ENCODE measurements around the gene ADCK1. TPM values are rescaled to one million over a fixed set of nuclear protein-coding genes. Genes with fewer than 3 reads are reported as not detected.

The ADCK1 gene
- total RNA-seq, 1 donor from 2014 or later: 10.3 TPM

GRCh38 chr14:77822307-77822706, 22.4 kb downstream of the ADCK1 start:
- Histone ChIP-seq H3K27me3 (ENCODE audit: low read depth) (no peaks in the 10 kb centered on the region), H3K4me1 (peaks cover 9% of the 10 kb centered on the region), H3K36me3 (peaks cover 44% of the 10 kb centered on the region), H3K4me3 (no peak overlapping the region), H3K27ac (replicated peaks) (no peak overlapping the region), H3K9me3 (replicated peaks) (no peaks in the 10 kb centered on the region)
- intact Hi-C loops (cut with micrococcal nuclease): no loop called here
- no peak for TF ChIP-seq CTCF (IDR thresholded peaks at IDR 0.05; ENCODE audit: borderline replicate concordance)
- DNase-seq: no peak

DNA sequence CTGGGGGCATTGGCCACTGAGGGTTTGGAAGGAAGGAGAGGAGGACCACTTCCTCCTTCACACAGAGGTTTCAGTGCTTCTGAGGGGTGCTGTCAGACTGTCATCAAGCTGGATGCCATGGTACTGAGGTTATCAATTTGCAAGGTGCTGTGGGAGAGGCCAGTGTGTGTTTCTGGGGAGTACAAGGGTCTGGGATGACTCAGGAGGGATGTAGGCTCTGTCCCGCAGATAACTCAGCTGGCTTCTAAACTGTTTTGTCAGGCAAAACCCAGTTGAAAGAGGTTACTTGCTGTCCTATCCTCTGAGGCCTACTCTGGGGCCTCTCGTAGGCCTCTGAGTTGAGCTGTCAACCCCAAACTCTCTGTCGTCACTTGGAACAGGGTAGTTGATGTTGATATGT, 22.8 kb downstream of the ADCK1 start:
- Histone ChIP-seq H3K9me3 (replicated peaks) (no peaks in the 10 kb centered on the region), H3K36me3 (peaks cover 44% of the 10 kb centered on the region), H3K27ac (replicated peaks) (no peak overlapping the region), H3K4me1 (peaks cover 9% of the 10 kb centered on the region), H3K4me3 (no peak overlapping the region), H3K27me3 (ENCODE audit: low read depth) (no peaks in the 10 kb centered on the region)
- intact Hi-C loops (cut with micrococcal nuclease): no loop called here
- no peak for DNase-seq
- TF ChIP-seq CTCF (IDR thresholded peaks at IDR 0.05; ENCODE audit: borderline replicate concordance): no peak

GRCh38 chr14:77823378-77823777, 23.5 kb downstream of the ADCK1 start:
- H3K36me3 ChIP-seq: peaks cover 46% of the 10 kb centered on the region
- TF ChIP-seq CTCF (IDR thresholded peaks at IDR 0.05; ENCODE audit: borderline replicate concordance): no peak
- H3K4me3 ChIP-seq: no peak overlapping the region
- peaks cover 9% of the 10 kb centered on the region for H3K4me1 ChIP-seq
- DNase-seq: no peak
- no peaks in the 10 kb centered on the region for H3K27me3 ChIP-seq (ENCODE audit: low read depth)
- no peaks in the 10 kb centered on the region for H3K9me3 ChIP-seq (replicated peaks)
- H3K27ac ChIP-seq (replicated peaks): no peak overlapping the region
- intact Hi-C loops (cut with micrococcal nuclease): no loop called here

GRCh38 chr14:77825895-77826519, 26.1 kb downstream of the ADCK1 start:
- Histone ChIP-seq H3K36me3 (peaks cover 34% of the 10 kb centered on the region), H3K27me3 (ENCODE audit: low read depth) (no peaks in the 10 kb centered on the region), H3K27ac (replicated peaks) (peak overlapping the region; percentile 72), H3K9me3 (replicated peaks) (no peaks in the 10 kb centered on the region), H3K4me3 (no peak overlapping the region), H3K4me1 (peaks cover 9% of the 10 kb centered on the region)
- peak; percentile 42 for DNase-seq
- no peak for TF ChIP-seq CTCF (IDR thresholded peaks at IDR 0.05; ENCODE audit: borderline replicate concordance)
- intact Hi-C loops (cut with micrococcal nuclease): no loop called here

GRCh38 chr14:77830692-77831091, 30.8 kb downstream of the ADCK1 start:
- Histone ChIP-seq H3K36me3 (peaks cover 31% of the 10 kb centered on the region), H3K27ac (replicated peaks) (no peak overlapping the region), H3K9me3 (replicated peaks) (no peaks in the 10 kb centered on the region), H3K4me1 (peaks cover 9% of the 10 kb centered on the region), H3K27me3 (ENCODE audit: low read depth) (no peaks in the 10 kb centered on the region), H3K4me3 (no peak overlapping the region)
- no peak for TF ChIP-seq CTCF (IDR thresholded peaks at IDR 0.05; ENCODE audit: borderline replicate concordance)
- intact Hi-C loops (cut with micrococcal nuclease): no loop called here
- no peak for DNase-seq

Measured in left ventricle myocardium inferior (tissue), 1 donor.